ENCODE results near the gene SLC27A6. TPM values are rescaled to one million over a fixed set of nuclear protein-coding genes. Genes with fewer than 3 reads are reported as not detected.
A peak's percentile ranks its signal among the peaks of the same experiment; 100 is the strongest.

The SLC27A6 gene
- total and polyA plus RNA-seq, 2 experiments from 2014 or later, result 3.5 to 5.8 TPM

DNA sequence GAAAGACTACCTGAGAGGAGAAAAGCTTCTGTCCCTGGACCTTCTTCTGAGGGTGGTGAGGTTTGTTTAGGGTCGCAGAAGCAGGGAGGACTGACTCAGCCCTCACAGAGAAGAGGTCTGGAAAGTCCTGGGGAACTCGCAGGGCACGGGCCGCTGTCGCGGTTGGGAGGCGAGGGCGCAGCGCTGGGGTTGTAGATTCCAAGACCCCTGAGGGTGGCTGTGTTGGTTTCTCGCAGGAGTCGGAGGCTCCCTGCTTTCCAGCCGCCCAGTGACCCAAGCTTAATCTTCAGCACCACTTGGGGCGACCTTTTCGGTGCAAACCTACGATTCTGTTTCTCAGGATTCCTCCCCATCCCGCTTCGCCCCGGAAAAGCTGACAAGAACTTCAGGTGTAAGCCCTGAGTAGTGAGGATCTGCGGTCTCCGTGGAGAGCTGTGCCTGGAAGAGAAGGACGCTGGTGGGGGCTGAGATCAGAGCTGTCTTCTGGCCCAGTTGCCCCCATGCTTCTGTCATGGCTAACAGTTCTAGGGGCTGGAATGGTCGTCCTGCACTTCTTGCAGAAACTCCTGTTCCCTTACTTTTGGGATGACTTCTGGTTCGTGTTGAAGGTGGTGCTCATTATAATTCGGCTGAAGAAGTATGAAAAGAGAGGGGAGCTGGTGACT lies 482 bp downstream of the SLC27A6 start:
- 25% methylated on average over 24 of the region's 24 CpGs for WGBS (ENCODE audit: low lambda C conversion rate, missing lambda C conversion rate)
- Histone ChIP-seq H3K79me2 (no peaks in the 10 kb centered on the region), H3K4me3 (peak overlapping the region; percentile 80), H4K20me1 (ENCODE audit: insufficient read depth, poor library complexity, severe bottlenecking) (no peaks in the 10 kb centered on the region), H2AFZ (peak overlapping the region; percentile 92), H3K36me3 (replicated peaks; ENCODE audit: insufficient read depth, low read depth) (no peaks in the 10 kb centered on the region), H3K9me3 (ENCODE audit: low read depth) (no peaks in the 10 kb centered on the region), H3K9me2 (replicated peaks; ENCODE audit: insufficient read depth) (no peaks in the 10 kb centered on the region), H3K4me1 (ENCODE audit: insufficient read depth) (peaks cover 5% of the 10 kb centered on the region), H3K4me2 (peak overlapping the region; percentile 93), H3K27ac (no peak overlapping the region), H3K27me3 (peaks cover 23% of the 10 kb centered on the region)
- no peak for DNase-seq (ENCODE audit: low spot score)
- TF ChIP-seq, protein P1, sequence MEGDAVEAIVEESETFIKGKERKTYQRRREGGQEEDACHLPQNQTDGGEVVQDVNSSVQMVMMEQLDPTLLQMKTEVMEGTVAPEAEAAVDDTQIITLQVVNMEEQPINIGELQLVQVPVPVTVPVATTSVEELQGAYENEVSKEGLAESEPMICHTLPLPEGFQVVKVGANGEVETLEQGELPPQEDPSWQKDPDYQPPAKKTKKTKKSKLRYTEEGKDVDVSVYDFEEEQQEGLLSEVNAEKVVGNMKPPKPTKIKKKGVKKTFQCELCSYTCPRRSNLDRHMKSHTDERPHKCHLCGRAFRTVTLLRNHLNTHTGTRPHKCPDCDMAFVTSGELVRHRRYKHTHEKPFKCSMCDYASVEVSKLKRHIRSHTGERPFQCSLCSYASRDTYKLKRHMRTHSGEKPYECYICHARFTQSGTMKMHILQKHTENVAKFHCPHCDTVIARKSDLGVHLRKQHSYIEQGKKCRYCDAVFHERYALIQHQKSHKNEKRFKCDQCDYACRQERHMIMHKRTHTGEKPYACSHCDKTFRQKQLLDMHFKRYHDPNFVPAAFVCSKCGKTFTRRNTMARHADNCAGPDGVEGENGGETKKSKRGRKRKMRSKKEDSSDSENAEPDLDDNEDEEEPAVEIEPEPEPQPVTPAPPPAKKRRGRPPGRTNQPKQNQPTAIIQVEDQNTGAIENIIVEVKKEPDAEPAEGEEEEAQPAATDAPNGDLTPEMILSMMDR (IDR thresholded peaks at IDR 0.05; ENCODE audit: poor library complexity), result no peak
- TF ChIP-seq EZH2phosphoT487 (IDR thresholded peaks at IDR 0.05; ENCODE audit: low read depth, severe bottlenecking, unreplicated experiment) (no peak), EZH2 (IDR thresholded peaks at IDR 0.05; ENCODE audit: borderline replicate concordance) (no peak)

DNA sequence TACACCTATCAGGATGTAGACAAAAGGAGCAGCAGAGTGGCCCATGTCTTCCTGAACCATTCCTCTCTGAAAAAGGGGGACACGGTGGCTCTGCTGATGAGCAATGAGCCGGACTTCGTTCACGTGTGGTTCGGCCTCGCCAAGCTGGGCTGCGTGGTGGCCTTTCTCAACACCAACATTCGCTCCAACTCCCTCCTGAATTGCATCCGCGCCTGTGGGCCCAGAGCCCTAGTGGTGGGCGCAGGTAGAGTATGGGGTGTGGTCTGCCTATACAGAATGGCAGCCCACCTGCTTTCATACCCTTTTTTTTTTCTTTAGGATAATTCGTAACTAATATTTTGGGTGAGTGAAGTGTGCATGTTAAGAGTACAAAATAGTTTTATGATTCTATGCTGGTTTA lies 1.1 kb downstream of the SLC27A6 start:
- H3K9me2 ChIP-seq (replicated peaks; ENCODE audit: insufficient read depth), result no peaks in the 10 kb centered on the region
- H3K36me3 ChIP-seq (replicated peaks; ENCODE audit: insufficient read depth, low read depth), result no peaks in the 10 kb centered on the region
- peaks cover 5% of the 10 kb centered on the region for H3K4me1 ChIP-seq (ENCODE audit: insufficient read depth)
- peaks cover 23% of the 10 kb centered on the region for H3K27me3 ChIP-seq
- H3K27ac ChIP-seq, result no peak overlapping the region
- 94% methylated on average over 12 of the region's 12 CpGs for WGBS (ENCODE audit: low lambda C conversion rate, missing lambda C conversion rate)
- H3K9me3 ChIP-seq (ENCODE audit: low read depth), result no peaks in the 10 kb centered on the region
- H3K4me3 ChIP-seq, result no peak overlapping the region
- no peak for DNase-seq (ENCODE audit: low spot score)
- H3K4me2 ChIP-seq, result peak overlapping the region; percentile 93
- TF ChIP-seq EZH2 (IDR thresholded peaks at IDR 0.05; ENCODE audit: borderline replicate concordance) (no peak), EZH2phosphoT487 (IDR thresholded peaks at IDR 0.05; ENCODE audit: low read depth, severe bottlenecking, unreplicated experiment) (no peak)
- TF ChIP-seq, protein P1 (IDR thresholded peaks at IDR 0.05; ENCODE audit: poor library complexity), result no peak
- H2AFZ ChIP-seq, result no peak overlapping the region
- no peaks in the 10 kb centered on the region for H4K20me1 ChIP-seq (ENCODE audit: insufficient read depth, poor library complexity, severe bottlenecking)
- H3K79me2 ChIP-seq, result no peaks in the 10 kb centered on the region

DNA sequence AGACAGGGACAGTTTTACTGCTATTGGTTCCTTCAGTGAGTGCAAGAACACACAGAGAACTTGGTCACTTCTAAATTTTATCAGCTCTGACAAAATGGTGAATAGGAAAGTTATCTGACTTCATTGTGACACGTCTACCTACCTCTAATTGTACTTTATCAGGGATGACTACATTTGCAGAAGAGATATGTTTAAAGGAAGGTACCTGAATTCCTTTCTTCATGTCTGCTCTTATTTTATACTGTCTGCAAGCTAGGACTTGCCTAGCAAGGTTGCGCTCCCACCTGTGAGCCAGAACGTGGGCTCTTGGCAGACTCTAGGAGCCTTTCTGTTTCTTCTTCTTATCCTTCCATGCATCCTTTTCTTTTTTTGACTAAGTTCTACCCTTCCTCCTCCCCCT lies 1.6 kb downstream of the SLC27A6 start:
- Histone ChIP-seq H3K27me3 (peaks cover 23% of the 10 kb centered on the region), H3K36me3 (replicated peaks; ENCODE audit: insufficient read depth, low read depth) (no peaks in the 10 kb centered on the region), H3K4me3 (no peak overlapping the region), H4K20me1 (ENCODE audit: insufficient read depth, poor library complexity, severe bottlenecking) (no peaks in the 10 kb centered on the region), H3K9me3 (ENCODE audit: low read depth) (no peaks in the 10 kb centered on the region), H3K4me2 (peak overlapping the region; percentile 93), H3K4me1 (ENCODE audit: insufficient read depth) (peaks cover 5% of the 10 kb centered on the region), H3K27ac (no peak overlapping the region), H2AFZ (no peak overlapping the region), H3K79me2 (no peaks in the 10 kb centered on the region), H3K9me2 (replicated peaks; ENCODE audit: insufficient read depth) (no peaks in the 10 kb centered on the region)
- TF ChIP-seq, protein P1 (IDR thresholded peaks at IDR 0.05; ENCODE audit: poor library complexity), result no peak
- TF ChIP-seq EZH2 (IDR thresholded peaks at IDR 0.05; ENCODE audit: borderline replicate concordance) (no peak), EZH2phosphoT487 (IDR thresholded peaks at IDR 0.05; ENCODE audit: low read depth, severe bottlenecking, unreplicated experiment) (no peak)
- 85% methylated on average over 3 of the region's 3 CpGs for WGBS (ENCODE audit: low lambda C conversion rate, missing lambda C conversion rate)
- no peak for DNase-seq (ENCODE audit: low spot score)
